ENCODE results near the gene RELA. TPM values are rescaled to one million over a fixed set of nuclear protein-coding genes. Genes with fewer than 3 reads are reported as not detected.

Gene RELA
- total RNA-seq, 4 donors from 2014 or later, result 47.3 to 78.8 (median 63.9) TPM

- 80% methylated on average over 1 of the region's 11 CpGs for WGBS, 2 donors (ENCODE audit: low coverage in 1 of 2)
- no peak for ATAC-seq
- peaks cover 0 to 58% (median 9%) of the 10 kb centered on the region in 3 donors for H3K4me1 ChIP-seq
- no peak overlapping the region for H3K4me3 ChIP-seq
- H3K9me3 ChIP-seq, result no peaks in the 10 kb centered on the region
- no peak for TF ChIP-seq POLR2AphosphoS5 (IDR thresholded peaks at IDR 0.05)
- TF ChIP-seq EP300 (IDR thresholded peaks at IDR 0.05), result no peak
- TF ChIP-seq POLR2A (IDR thresholded peaks at IDR 0.05), result no peak
- TF ChIP-seq CTCF (IDR thresholded peaks at IDR 0.05), result no peak
- H3K36me3 ChIP-seq, result peaks cover 0 to 85% of the 10 kb centered on the region in 2 donors
- no peaks in the 10 kb centered on the region for H3K27me3 ChIP-seq
- H3K27ac ChIP-seq, result no peak overlapping the region
Measured at GRCh38 chr11:65644837-65645236, 17.9 kb downstream of the RELA start.

GRCh38 chr11:65643971-65644370, 18.7 kb downstream of the RELA start:
- WGBS, 2 donors (ENCODE audit: low coverage in 1 of 2), result 49 to 86% methylated on average over 1 to 5 of the region's 6 CpGs
- Histone ChIP-seq H3K27ac (no peak overlapping the region), H3K9me3 (no peaks in the 10 kb centered on the region), H3K36me3 (peaks cover 0 to 76% of the 10 kb centered on the region in 2 donors), H3K4me3 (no peak overlapping the region), H3K27me3 (no peaks in the 10 kb centered on the region), H3K4me1 (peaks cover 0 to 60% (median 18%) of the 10 kb centered on the region in 3 donors)
- no peak for ATAC-seq
- TF ChIP-seq EP300 (IDR thresholded peaks at IDR 0.05) (no peak), POLR2A (IDR thresholded peaks at IDR 0.05) (no peak), CTCF (IDR thresholded peaks at IDR 0.05) (no peak), POLR2AphosphoS5 (IDR thresholded peaks at IDR 0.05) (no peak)

- no peak for ATAC-seq
- H3K9me3 ChIP-seq, result no peaks in the 10 kb centered on the region
- peak overlapping the region in 1 of 2 donors; percentile 38 for H3K4me3 ChIP-seq
- TF ChIP-seq EP300 (IDR thresholded peaks at IDR 0.05) (no peak), POLR2A (IDR thresholded peaks at IDR 0.05) (no peak), CTCF (IDR thresholded peaks at IDR 0.05) (no peak), POLR2AphosphoS5 (IDR thresholded peaks at IDR 0.05) (no peak)
- H3K27ac ChIP-seq, result no peak overlapping the region
- peaks cover 0 to 63% of the 10 kb centered on the region in 2 donors for H3K36me3 ChIP-seq
- peaks cover 0 to 63% (median 28%) of the 10 kb centered on the region in 3 donors for H3K4me1 ChIP-seq
- H3K27me3 ChIP-seq, result no peaks in the 10 kb centered on the region
- 61% methylated on average over 14 of the region's 49 CpGs; no CpG with 5 or more reads in 1 of the 2 donors for WGBS, 2 donors (ENCODE audit: low coverage in 1 of 2)
Measured at GRCh38 chr11:65642014-65642671, 20.6 kb downstream of the RELA start.

GRCh38 chr11:65641297-65642013, 21.3 kb downstream of the RELA start:
- TF ChIP-seq POLR2A (IDR thresholded peaks at IDR 0.05), result no peak
- no peak for TF ChIP-seq EP300 (IDR thresholded peaks at IDR 0.05)
- no peak for TF ChIP-seq POLR2AphosphoS5 (IDR thresholded peaks at IDR 0.05)
- TF ChIP-seq CTCF (IDR thresholded peaks at IDR 0.05), result no peak
- Histone ChIP-seq H3K9me3 (no peaks in the 10 kb centered on the region), H3K27ac (peak overlapping the region in 2 of 4 donors; percentile 89 to 91), H3K4me3 (peak overlapping the region in 1 of 2 donors; percentile 38), H3K4me1 (peaks cover 0 to 64% (median 28%) of the 10 kb centered on the region in 3 donors), H3K27me3 (no peaks in the 10 kb centered on the region), H3K36me3 (peaks cover 0 to 63% of the 10 kb centered on the region in 2 donors)
- WGBS, 2 donors (ENCODE audit: low coverage in 1 of 2), result 50% methylated on average over 1 of the region's 16 CpGs; no CpG with 5 or more reads in 1 of the 2 donors
- ATAC-seq, result no peak

All from gastroesophageal sphincter (tissue), 4 donors.